HG03378 (cell line): ENCODE measurements around the gene SEPTIN7.
"Not testable (repeated sequence)": the region's sequence is repeated elsewhere in the genome, so short reads cannot be mapped to it uniquely, and the experiment has no call there.

Experiments used
- ATAC-seq: cut with Tn5 transposase; IDR thresholded peaks from one replicate; pipeline ENCODE4 v1.9.1; 2021; ENCODE audit warnings: mild to moderate bottlenecking, moderate library complexity; ENCODE audit not compliant: unreplicated experiment

The SEPTIN7 gene

GRCh38 chr7:35800718-35801391 is at the start of gene SEPTIN7:
Gene SEPTIN7, plus strand, starts transcription at chr7:35801057. Its CDS starts 153 bp downstream, at chr7:35801210.
- peak; percentile 81 for ATAC-seq

GRCh38 chr7:35752742-35753141 is 48.1 kb upstream of the SEPTIN7 start:
- no peak for ATAC-seq

- ATAC-seq, result no peak
These were observed 46.9 kb upstream of the SEPTIN7 start for GRCh38 chr7:35753761-35754603.

DNA sequence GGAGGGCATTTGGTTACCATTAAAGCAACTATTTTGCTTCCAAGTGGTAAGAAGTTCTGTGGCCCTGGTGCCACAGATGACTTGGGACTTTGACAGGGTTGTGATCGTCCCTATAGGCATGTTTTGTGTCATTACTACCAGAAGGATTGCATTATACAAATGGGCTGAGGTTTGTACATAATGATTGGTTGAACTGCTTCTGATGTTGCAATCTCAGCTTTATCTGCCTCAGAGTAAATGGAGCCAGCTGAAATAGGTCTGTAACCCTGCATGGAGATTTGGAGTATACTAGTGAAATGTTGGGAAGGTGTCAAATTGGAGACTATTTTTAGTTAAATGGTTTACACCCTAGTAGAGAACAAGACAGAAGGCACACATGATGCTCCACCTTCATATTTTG is 46.1 kb upstream of the SEPTIN7 start:
- ATAC-seq, result no peak

- ATAC-seq, result no peak
These were observed 45.1 kb upstream of the SEPTIN7 start for GRCh38 chr7:35755711-35756110.

DNA sequence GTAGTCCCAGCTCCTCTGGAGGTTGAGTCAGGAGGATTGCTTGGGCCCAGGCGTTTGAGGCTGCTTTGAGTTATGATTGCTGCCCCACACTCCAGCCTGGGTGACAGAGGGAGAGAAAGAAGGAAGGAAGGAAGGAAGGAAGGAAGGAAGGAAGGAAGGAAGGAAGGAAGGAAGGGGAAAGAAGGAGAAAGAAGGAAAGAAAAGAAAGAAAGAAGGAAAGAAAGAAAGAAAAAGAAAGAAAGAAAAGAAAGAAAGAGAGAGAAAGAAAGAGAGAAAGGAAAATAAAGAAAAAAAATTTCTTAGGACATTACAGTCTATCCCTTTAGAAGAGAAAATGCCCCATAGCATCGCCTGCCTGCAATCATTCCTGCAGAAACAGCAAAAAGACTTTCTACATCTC is 44.4 kb upstream of the SEPTIN7 start:
- not testable (repeated sequence) for ATAC-seq

- no peak for ATAC-seq
These were observed 43.3 kb upstream of the SEPTIN7 start for GRCh38 chr7:35757574-35757973.

GRCh38 chr7:35758421-35758820 is 42.4 kb upstream of the SEPTIN7 start:
- ATAC-seq, result no peak

DNA sequence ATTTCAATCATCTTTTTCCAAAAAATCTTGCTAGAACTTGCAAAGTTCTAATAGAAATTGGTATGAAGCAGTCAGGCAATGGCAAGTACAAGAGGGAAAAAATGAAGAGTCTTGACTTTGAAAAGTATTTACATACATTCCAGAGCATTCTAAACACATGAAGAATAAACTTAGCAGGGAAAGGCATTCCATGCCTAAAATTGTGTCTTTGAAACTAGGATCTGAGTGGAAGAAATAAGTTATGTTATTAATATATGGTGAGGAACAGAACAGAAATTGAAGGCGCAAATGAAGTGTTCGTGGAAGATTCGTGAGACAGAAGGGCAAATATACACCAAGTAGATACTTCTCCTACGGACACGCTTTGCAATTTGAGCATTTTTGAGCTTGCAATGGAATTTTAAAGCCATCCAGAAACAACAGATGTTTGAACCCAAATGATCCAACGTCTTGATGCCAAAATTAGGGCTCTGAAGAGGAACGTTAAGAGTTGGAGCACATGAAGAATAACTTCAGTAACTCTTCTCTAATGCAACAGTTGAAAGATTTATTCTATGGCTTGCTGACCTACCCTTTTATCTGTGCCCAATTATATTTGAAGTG is 40.6 kb upstream of the SEPTIN7 start:
- ATAC-seq, result no peak

GRCh38 chr7:35761871-35762677 is 38.8 kb upstream of the SEPTIN7 start:
- ATAC-seq, result no peak

- ATAC-seq, result no peak
These were observed 38.1 kb upstream of the SEPTIN7 start for GRCh38 chr7:35762781-35763180.

DNA sequence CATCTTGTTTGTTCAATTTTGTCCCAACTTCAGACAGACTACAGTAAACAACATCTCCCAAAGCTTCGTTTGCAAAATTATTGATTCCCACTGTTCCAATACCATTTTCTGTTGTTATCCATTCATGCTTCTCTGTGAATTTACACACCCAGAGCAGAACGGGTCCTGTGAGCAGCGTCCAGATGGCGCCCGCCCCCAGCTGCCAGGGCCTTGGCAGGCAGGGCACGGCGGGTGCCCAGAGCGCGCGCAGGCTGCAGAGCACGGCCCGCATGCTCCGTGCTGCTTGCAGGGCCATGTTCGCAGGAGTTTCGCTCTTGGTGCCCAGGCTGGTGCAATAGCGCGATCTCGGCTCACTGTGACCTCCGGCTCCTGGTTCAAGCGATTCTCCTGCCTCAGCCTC is 32.5 kb upstream of the SEPTIN7 start:
- no peak for ATAC-seq

DNA sequence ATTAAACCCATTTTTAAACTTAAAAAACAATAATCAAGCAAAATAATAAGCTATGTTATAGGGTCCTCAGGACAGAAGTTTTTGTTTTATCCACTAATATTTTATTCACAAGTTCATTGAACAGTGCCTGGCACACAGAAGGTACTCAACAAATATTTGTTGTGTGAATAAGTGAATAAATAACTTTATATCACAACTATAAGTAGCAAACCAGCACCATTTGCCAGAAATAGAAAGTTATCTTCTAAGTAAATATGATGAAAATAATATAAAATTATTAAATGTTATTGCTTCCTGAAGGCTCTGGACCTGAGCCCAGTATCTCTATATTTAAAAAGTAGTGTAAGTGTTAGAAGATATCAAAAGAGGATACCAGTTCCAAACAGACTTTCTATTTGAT is 29.1 kb upstream of the SEPTIN7 start:
- no peak for ATAC-seq

GRCh38 chr7:35773994-35774393 is 26.9 kb upstream of the SEPTIN7 start:
- no peak for ATAC-seq

DNA sequence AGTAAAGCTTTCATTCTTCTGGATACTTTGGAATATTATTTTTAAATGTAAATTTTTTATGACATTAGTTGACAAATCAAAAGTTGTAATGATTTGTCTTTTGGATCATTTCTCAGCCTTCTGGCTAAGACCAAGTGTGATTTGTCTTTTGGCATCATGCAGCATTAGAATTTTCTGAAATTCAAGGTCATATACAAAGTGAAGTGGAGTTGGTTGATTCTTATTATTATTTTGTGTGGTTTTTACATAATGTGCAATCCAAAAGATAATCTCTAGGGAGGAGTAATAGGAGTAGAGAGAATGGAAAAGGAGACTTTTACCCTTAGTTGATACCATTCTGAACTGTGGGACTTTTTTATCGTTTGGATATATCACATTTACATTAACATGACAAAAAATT is 24.2 kb upstream of the SEPTIN7 start:
- ATAC-seq, result no peak

GRCh38 chr7:35777121-35777520 is 23.7 kb upstream of the SEPTIN7 start:
- ATAC-seq, result no peak

- ATAC-seq, result no peak
These were observed 20.8 kb upstream of the SEPTIN7 start for GRCh38 chr7:35780070-35780469.

DNA sequence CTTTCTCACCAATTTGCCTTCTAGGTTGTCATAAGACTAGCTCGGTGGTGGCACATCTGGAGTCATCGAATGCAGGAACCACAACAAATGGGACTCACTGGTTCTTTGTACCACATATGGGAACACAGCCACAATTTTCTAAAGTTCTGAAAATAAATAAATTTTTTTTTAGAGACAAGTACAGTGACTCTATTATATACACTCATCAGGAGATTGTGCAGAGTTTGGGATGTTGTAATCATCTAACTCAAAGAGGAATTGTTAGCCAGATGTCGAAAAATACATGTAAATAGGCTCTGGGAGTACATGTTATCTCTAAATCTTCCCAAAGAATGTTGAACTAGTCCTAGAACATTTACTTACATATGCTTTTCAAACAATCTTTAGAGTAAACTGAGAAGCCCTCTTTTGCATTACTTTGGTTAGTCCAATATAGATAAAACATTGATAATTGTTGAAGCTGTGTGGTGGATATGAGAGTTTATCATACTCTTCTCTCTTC is 19.6 kb upstream of the SEPTIN7 start:
- ATAC-seq, result no peak

DNA sequence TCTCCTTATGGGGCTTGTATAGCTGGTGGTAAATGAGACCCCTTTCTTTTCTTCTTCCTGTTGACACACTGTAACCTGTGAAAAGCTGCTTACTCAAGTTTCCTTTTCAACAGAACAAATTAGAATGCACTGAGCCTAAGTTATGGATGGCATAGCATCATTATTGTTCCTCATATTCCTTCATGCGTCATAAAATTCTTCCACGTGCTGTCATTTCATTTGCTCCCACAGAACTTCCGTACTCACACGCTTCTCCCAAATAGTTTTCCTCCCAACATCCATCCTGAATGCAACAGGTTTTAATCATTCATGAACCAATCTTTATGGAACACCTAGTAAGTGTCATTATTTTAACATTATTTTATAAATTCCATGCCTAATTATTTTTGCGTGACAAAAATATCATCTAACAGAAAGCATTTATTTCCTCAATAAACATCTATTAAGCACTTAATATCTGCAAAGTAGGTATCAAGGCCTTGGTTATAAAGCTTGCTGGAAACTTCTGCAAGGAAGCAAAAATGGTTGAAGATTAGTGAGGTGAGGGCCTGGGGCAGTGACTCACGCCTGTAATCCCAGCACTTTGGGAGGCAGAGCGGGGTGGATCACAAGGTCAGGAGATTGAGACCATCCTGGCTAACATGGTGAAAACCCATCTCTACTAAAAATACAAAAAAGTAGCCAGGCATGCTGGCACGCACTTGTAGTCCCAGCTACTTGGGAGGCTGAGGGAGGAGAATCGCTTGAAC is 18.9 kb upstream of the SEPTIN7 start:
- ATAC-seq, result no peak

DNA sequence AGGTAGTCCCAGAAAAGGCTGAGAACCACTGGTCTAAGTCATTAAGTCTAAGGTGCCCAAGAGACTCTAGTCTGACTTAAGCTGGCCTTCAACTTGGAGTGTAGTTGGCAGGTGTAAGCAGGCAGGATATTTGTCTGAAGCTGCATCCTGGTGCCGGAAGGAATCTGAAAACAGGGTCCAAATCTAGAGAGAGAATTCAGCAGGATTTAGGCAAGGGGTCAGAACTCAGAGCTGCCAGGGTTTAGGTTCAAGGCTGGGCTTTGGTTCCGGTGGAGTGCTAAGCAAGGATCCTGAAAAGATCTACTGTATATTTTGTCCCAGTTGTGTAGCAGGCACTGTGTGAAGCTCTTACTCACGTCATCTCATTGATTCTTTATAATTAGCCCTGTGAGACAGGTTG is 16.5 kb upstream of the SEPTIN7 start:
- no peak for ATAC-seq
